GM13976 (cell line): Measurements from ENCODE around the gene EIF5.

Source experiments
- DNase-seq: peaks from one replicate; pipeline ENCODE4 v3.0.0; 2012; ENCODE audit warnings: low spot score
- in situ Hi-C: fragments of 300-500 bp; cut with MboI; formaldehyde crosslinking; loops from one replicate; pipeline ENCODE4 v1.12.0; 2022; ENCODE audit warnings: low sequenced_read_pairs, mixed read lengths, inconsistent platforms; ENCODE audit not compliant: unreplicated experiment
- TF ChIP-seq, protein P1 (sequence below): IDR thresholded peaks from 2 replicates; pipeline ENCODE4 v1.5.1; 2012; ENCODE audit warnings: borderline replicate concordance, mild to moderate bottlenecking; ENCODE audit not compliant: insufficient read depth; ENCODE audit errors: extremely low read depth, missing control alignments, control extremely low read depth

EIF5 gene

GRCh38 chr14:103333754-103334643 lies at the start of gene EIF5:
EIF5 (plus strand) TSS chr14:103334237; CDS start chr14:103335861, 1,624 bp downstream.
- in situ Hi-C loops = no loop called here
- TF ChIP-seq, protein P1, sequence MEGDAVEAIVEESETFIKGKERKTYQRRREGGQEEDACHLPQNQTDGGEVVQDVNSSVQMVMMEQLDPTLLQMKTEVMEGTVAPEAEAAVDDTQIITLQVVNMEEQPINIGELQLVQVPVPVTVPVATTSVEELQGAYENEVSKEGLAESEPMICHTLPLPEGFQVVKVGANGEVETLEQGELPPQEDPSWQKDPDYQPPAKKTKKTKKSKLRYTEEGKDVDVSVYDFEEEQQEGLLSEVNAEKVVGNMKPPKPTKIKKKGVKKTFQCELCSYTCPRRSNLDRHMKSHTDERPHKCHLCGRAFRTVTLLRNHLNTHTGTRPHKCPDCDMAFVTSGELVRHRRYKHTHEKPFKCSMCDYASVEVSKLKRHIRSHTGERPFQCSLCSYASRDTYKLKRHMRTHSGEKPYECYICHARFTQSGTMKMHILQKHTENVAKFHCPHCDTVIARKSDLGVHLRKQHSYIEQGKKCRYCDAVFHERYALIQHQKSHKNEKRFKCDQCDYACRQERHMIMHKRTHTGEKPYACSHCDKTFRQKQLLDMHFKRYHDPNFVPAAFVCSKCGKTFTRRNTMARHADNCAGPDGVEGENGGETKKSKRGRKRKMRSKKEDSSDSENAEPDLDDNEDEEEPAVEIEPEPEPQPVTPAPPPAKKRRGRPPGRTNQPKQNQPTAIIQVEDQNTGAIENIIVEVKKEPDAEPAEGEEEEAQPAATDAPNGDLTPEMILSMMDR = no peak
- DNase-seq = peak; percentile 97

DNA sequence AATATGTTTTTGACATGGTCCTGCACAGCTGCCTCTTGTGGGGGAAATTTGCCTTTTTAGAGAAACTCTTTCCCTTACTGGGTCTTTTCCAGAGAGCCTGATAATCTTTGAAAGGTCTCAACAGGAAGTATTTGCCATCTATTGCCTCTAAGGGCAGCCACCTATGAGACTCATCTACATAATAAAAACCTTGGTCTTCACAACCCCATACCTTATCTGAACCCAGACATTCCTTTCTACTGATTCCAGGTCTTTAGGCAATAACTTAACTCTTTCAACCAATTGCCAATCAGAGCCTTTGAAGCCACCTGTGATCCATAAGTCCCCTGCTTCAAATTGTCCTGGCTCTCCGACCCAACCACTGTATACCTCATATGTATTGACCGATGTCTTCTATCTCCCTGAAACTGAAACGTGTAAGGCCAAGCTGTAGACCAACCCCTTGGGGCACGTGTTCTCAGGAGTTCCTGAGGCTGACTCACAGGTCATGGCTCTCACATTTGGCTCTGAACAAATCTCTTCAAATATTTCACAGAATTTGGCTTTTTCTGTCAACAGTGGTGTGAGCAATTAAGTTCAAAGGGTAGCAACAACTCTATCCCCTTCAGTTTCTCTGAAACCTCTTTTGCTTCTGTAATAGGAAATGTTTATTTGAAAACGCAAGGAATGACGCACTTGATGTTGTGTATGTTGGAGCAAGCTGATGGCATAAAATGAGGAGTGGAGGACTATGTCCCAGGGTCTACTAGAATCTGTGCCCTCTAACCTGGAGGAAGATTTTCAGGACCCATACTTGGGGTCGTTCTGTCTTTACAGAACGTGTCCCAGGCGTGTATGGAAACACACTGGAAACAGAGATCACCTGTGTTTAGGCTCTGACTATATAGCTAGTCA lies 49.2 kb upstream of the EIF5 start:
- TF ChIP-seq, protein P1 = no peak
- no peak for DNase-seq
- in situ Hi-C loops = loop anchor here (5.0 kb wide), 1 partner anchor 208 kb away; no protein-coding TSS in a partner anchor

GRCh38 chr14:103286460-103286859 lies 47.6 kb upstream of the EIF5 start:
- TF ChIP-seq, protein P1 = no peak
- DNase-seq = no peak
- in situ Hi-C loops = no loop called here

GRCh38 chr14:103286968-103287850 lies 46.8 kb upstream of the EIF5 start:
- TF ChIP-seq, protein P1 = no peak
- no peak for DNase-seq
- in situ Hi-C loops = no loop called here

DNA sequence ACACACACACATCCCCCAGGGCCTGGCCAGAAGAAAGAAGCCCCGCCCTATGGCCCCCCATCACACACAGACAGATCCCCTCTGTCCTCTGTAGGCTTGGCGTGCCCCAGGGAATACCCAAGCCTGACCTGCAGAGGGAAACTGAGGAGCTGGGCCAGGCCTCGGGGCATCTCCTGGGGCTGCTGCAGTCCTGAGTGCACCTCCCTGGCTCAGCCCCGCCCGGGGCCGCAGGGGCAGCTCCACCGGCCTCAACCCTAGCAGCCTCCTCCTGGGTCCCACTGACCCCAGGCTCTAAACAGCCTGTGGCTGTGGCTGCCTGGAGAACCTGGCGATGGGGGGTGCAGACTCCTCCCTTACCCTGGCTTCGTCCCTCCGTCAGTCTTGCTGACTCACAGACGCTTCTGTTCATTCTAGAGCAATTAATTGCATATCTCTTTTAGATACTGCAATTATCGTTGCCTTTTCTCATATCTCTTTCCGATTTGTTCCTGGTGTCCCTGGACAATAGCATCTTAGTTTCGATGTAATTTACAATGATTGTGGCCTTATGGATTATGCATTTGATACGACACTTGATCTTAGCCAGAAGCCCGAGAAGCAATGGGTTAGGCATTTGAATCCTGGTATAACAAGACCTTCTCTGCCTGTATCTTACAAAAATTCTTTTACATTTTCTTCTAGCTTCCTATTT lies 45.8 kb upstream of the EIF5 start:
- TF ChIP-seq, protein P1 = no peak
- in situ Hi-C loops = no loop called here
- no peak for DNase-seq
